Stimulated activated naive CD4-positive, alpha-beta T cell treated with Interleukin-2 at 50 U/mL for 16 hours (primary cell): Measurements from ENCODE around the gene TRAPPC3L.
A peak's percentile ranks its signal among the peaks of the same experiment; 100 is the strongest.

Experiments used
- DNase-seq: peaks from one replicate; lab custom pipeline; 2025; lab: John Stamatoyannopoulos, UW

TRAPPC3L gene

GRCh38 chr6:116465246-116465645 lies 80.2 kb downstream of the TRAPPC3L start:
- no peak for DNase-seq

DNA sequence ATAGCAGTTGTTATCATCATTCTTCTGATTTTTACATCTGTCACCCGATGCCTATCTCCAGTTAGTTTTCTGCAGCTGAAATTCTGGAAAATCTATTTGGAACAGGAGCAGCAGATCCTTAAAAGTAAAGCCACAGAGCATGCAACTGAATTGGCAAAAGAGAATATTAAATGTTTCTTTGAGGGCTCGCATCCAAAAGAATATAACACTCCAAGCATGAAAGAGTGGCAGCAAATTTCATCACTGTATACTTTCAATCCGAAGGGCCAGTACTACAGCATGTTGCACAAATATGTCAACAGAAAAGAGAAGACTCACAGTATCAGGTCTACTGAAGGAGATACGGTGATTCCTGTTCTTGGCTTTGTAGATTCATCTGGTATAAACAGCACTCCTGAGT lies 82.2 kb downstream of the TRAPPC3L start:
- DNase-seq = no peak

DNA sequence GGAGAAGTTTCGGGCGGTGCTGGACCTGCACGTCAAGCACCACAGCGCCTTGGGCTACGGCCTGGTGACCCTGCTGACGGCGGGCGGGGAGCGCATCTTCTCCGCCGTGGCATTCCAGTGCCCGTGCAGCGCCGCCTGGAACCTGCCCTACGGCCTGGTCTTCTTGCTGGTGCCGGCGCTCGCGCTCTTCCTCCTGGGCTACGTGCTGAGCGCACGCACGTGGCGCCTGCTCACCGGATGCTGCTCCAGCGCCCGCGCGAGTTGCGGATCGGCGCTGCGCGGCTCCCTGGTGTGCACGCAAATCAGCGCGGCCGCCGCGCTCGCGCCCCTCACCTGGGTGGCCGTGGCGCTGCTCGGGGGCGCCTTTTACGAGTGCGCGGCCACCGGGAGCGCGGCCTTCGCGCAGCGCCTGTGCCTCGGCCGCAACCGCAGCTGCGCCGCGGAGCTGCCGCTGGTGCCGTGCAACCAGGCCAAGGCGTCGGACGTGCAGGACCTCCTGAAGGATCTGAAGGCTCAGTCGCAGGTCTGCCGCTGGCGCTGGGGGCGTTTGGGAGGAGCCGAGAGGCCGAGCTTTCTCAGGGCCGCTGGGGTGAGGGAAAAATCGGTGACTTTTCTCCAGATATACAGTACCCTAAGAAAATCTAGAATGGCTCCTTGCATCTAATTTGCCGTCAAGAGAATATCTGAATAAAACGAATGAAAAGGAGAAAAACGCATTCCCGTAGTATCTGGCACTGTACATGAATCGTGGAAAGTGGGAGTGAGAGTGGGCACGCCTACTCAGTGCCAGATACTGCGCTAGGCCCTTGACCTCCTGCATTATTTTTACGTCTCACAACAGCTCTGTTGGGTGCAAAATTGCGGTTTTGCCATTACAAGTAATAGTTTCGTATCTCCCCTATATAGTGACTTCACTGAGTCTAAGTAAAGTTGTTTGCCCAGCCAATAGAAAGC lies 83.3 kb downstream of the TRAPPC3L start:
- DNase-seq = peak; percentile 9

- no peak for DNase-seq
Observed at GRCh38 chr6:116461331-116461931, 84.1 kb downstream of the TRAPPC3L start, which contains the start of gene CALHM6. Gene CALHM6, plus strand, starts transcription at chr6:116461375. Its CDS starts 555 bp downstream, at chr6:116461930.

- DNase-seq = no peak
Observed at GRCh38 chr6:116459927-116460326, 85.6 kb downstream of the TRAPPC3L start.

- no peak for DNase-seq
Observed at GRCh38 chr6:116458264-116458663, 87.2 kb downstream of the TRAPPC3L start.

GRCh38 chr6:116456927-116457326 lies 88.6 kb downstream of the TRAPPC3L start:
- no peak for DNase-seq

GRCh38 chr6:116456106-116456505 lies 89.4 kb downstream of the TRAPPC3L start:
- no peak for DNase-seq

- DNase-seq = no peak
Observed at GRCh38 chr6:116452531-116452930, 93.0 kb downstream of the TRAPPC3L start.

DNA sequence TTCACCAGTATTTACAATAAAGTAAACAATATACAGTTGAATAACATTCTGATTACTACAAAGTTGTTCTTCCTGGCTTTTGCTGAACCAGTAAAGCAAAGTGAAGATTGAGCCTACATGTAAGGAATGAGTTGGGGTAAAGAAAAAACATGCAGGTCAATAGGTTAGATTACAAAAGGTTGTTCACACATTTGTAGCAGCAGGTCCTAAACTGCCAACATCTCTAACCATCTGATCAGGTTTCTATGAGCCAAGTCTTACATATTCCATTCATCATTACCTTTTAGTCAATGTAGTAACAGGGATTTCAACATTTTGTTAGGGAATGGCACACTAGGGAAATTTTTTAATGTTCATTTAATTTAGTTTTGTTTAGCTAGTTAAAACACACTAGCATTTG lies 93.6 kb downstream of the TRAPPC3L start:
- DNase-seq = no peak

DNA sequence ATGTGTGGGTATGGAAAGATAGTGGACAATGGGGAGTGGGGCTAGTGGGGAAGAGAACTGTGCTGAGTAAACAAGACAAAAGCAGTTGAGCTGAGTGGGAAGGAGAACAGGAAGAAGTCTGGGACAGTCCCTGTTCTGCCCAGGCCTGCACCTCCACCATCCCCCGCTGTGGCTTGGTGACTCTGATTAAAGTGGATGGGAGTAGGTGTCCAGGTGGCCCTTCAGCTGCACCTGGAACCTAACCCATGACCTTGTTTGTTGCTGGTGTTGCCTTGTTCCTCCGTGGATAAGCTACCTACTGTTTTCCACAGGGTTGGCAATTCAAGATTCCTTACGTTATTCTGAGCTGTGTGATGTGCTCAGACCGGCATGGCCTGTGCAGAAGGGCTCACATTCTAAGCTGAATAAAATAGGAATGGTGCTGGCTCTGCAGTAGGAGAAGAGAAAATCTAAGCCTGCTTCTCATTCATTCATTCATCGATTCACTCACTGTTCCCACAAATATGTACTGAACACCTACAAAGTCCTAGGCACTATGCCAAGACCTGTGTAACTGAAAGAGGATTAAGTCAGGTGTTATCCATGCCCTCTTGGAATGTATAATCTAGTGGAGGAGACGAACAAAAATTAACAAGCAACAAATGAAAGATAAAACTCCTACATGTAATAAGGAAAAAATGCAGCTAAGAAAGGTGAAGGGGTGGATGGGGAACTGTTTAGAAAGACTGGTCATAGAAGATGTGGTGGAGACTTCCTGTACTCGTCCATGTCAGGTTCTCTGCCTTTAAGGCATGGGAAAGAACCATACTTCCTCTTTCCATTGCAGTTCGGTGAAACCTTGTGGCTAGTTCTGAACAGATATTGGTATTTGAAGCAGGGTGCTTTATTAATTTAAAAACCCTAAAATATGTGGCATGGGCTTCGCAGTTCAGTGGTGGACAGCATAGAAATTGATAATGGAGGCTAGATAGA lies 94.4 kb downstream of the TRAPPC3L start:
- DNase-seq = no peak

DNA sequence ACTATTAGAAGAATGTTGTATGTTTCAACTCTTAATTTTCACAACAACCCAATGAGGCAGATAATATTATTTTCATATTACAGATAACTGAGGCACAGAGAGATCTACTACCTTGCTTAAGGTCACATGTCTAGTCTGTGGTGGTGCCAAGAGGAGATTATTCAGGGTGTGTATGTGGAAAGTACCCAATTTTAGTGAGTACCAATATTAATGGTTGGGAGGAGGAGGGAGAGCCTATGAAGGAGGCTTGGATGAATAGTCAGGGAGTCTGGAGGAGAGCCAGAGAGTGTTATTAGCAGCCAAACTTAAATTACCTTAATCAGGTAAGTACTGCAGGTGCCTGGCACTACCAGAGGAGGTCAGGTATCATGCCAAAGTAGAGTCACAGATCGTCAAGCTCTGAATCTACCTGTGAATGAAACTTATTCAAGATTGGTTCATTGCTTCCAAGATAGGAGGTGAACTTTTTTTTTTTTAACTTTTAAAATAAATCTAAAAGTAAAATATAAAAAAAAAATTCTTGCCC lies 95.2 kb downstream of the TRAPPC3L start:
- no peak for DNase-seq

- DNase-seq = no peak
Observed at GRCh38 chr6:116449565-116449964, 95.9 kb downstream of the TRAPPC3L start.

DNA sequence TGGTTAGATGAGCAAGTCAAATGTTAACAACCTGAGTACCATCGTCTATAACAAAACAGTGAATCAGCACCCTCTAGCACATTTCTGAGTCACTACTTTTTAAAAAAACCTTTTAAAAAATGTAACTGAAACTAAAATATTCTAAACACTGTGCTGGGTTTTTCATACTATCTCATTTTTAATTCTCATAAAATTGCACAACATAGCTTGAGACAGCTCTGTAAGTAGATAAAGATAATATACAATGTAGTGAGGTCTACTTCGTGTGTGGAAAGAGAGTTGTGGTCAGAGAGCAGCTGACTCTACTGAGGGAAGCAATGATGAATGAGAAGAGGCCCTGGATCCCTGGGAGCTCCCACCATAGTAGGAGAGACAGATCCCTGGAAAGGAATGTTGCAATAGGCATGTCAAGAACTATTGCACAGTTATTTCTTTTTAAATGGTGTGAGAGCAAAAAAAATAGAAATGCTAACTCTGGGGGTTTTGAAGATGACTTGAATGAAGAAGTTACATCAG lies 97.9 kb downstream of the TRAPPC3L start:
- DNase-seq = no peak

- DNase-seq = no peak
Observed at GRCh38 chr6:116447052-116447451, 98.4 kb downstream of the TRAPPC3L start.

- DNase-seq = no peak
Observed at GRCh38 chr6:116446399-116446798, 99.1 kb downstream of the TRAPPC3L start.

- no peak for DNase-seq
Observed at GRCh38 chr6:116445102-116445501, 100.4 kb downstream of the TRAPPC3L start.
